ENCODE results near the gene LRRTM2.

LRRTM2 gene

GRCh38 chr5:138853132-138853531 lies 22.0 kb downstream of the LRRTM2 start:
- no peak for DNase-seq (ENCODE audit: extremely low spot score)
- no peak for TF ChIP-seq FOXA1 (IDR thresholded peaks at IDR 0.05)
- no peak for TF ChIP-seq LEF1 (IDR thresholded peaks at IDR 0.05; ENCODE audit: borderline replicate concordance)
- TF ChIP-seq BHLHE40 (IDR thresholded peaks at IDR 0.05; ENCODE audit: borderline replicate concordance): no peak
- TF ChIP-seq HDGF (IDR thresholded peaks at IDR 0.05; ENCODE audit: borderline replicate concordance): no peak
- ChIA-PET CTCF (no interaction called here), POLR2A (no interaction called here)

GRCh38 chr5:138850865-138851435 lies 24.2 kb downstream of the LRRTM2 start:
- DNase-seq (ENCODE audit: extremely low spot score): no peak
- CTCF ChIA-PET: no interaction called here
- POLR2A ChIA-PET: no interaction called here
- no peak for TF ChIP-seq BHLHE40 (IDR thresholded peaks at IDR 0.05; ENCODE audit: borderline replicate concordance)
- TF ChIP-seq SP1 (IDR thresholded peaks at IDR 0.05): no peak
- TF ChIP-seq HDGF (IDR thresholded peaks at IDR 0.05; ENCODE audit: borderline replicate concordance): no peak
- no peak for TF ChIP-seq LEF1 (IDR thresholded peaks at IDR 0.05; ENCODE audit: borderline replicate concordance)
- no peak for TF ChIP-seq ELF4 (IDR thresholded peaks at IDR 0.05)
- TF ChIP-seq FOXM1 (IDR thresholded peaks at IDR 0.05; ENCODE audit: borderline replicate concordance): no peak
- TF ChIP-seq L3MBTL2 (conservative IDR thresholded peaks at IDR 0.05): no peak
- TF ChIP-seq FOXK2 (IDR thresholded peaks at IDR 0.05): no peak
- TF ChIP-seq ZNF384 (IDR thresholded peaks at IDR 0.05): no peak
- TF ChIP-seq FOXA1 (IDR thresholded peaks at IDR 0.05): no peak
- no peak for TF ChIP-seq CTBP1 (IDR thresholded peaks at IDR 0.05; ENCODE audit: borderline replicate concordance)
- no peak for TF ChIP-seq NFRKB (IDR thresholded peaks at IDR 0.05)
- TF ChIP-seq ARNT (IDR thresholded peaks at IDR 0.05): no peak
- no peak for TF ChIP-seq PKNOX1 (IDR thresholded peaks at IDR 0.05)
- no peak for TF ChIP-seq TARDBP (IDR thresholded peaks at IDR 0.05)
- TF ChIP-seq SUZ12 (IDR thresholded peaks at IDR 0.05): no peak

DNA sequence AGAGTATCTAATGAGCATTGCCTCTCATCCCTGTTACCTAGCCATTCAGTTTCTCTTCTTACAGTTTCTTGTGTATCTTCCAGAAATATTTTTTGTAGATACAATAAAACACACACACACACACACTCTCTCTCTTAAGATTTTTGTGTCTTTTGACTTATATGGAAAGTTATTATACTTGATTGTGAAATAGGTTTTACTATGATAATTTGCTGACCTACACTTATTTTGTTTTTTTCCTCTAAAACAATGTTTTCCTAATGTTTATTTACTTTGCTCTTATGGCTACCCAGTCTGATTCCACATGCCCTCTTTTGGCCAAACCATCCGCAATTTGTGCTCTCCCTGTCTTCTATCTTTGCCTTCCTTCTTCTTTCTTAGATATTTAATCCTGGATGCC lies 25.3 kb downstream of the LRRTM2 start:
- ChIA-PET POLR2A (no interaction called here), CTCF (interaction anchor here (0.7 kb wide), 1 partner anchor 48 kb away, joined by 3 read pairs; no protein-coding TSS in a partner anchor)
- TF ChIP-seq FOXK2 (IDR thresholded peaks at IDR 0.05): no peak
- TF ChIP-seq NFRKB (IDR thresholded peaks at IDR 0.05): no peak
- TF ChIP-seq LEF1 (IDR thresholded peaks at IDR 0.05; ENCODE audit: borderline replicate concordance): no peak
- TF ChIP-seq TARDBP (IDR thresholded peaks at IDR 0.05): no peak
- TF ChIP-seq SP1 (IDR thresholded peaks at IDR 0.05): no peak
- TF ChIP-seq ZNF384 (IDR thresholded peaks at IDR 0.05): no peak
- no peak for TF ChIP-seq BHLHE40 (IDR thresholded peaks at IDR 0.05; ENCODE audit: borderline replicate concordance)
- TF ChIP-seq ARNT (IDR thresholded peaks at IDR 0.05): no peak
- TF ChIP-seq ELF4 (IDR thresholded peaks at IDR 0.05): no peak
- no peak for TF ChIP-seq HDGF (IDR thresholded peaks at IDR 0.05; ENCODE audit: borderline replicate concordance)
- TF ChIP-seq FOXA1 (IDR thresholded peaks at IDR 0.05): no peak
- TF ChIP-seq FOXM1 (IDR thresholded peaks at IDR 0.05; ENCODE audit: borderline replicate concordance): no peak
- TF ChIP-seq CTBP1 (IDR thresholded peaks at IDR 0.05; ENCODE audit: borderline replicate concordance): no peak
- TF ChIP-seq PKNOX1 (IDR thresholded peaks at IDR 0.05): no peak
- TF ChIP-seq L3MBTL2 (conservative IDR thresholded peaks at IDR 0.05): no peak
- no peak for DNase-seq (ENCODE audit: extremely low spot score)

DNA sequence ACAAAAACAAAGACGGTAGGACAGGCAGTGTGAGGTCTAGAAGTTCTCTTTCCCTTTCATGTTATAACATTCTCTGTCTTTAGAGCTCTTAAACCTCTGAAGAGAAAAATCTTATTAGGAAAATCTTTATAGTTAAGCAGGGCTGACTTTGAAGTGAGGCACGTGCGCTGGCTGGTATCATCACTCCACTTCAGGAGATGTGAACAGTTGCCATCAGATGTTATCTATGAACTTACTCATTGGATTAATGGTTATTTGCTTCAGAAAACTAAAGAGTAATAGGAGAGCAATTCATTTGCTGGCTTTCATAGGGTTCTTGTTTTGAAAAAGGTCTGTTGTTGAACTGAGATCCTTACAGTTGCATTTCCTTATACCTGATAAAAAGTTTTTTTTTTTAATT lies 25.7 kb downstream of the LRRTM2 start:
- ChIA-PET CTCF (no interaction called here), POLR2A (no interaction called here)
- no peak for TF ChIP-seq FOXK2 (IDR thresholded peaks at IDR 0.05)
- no peak for DNase-seq (ENCODE audit: extremely low spot score)

GRCh38 chr5:138844812-138845513 lies 30.2 kb downstream of the LRRTM2 start:
- no peak for DNase-seq (ENCODE audit: extremely low spot score)
- ChIA-PET CTCF (interaction anchor here (0.5 to 0.6 kb wide), 2 partner anchors 20 to 1060 kb away, joined by 3 read pairs; no protein-coding TSS in a partner anchor), POLR2A (no interaction called here)
- TF ChIP-seq HDGF (IDR thresholded peaks at IDR 0.05; ENCODE audit: borderline replicate concordance) (no peak), L3MBTL2 (conservative IDR thresholded peaks at IDR 0.05) (no peak), PKNOX1 (IDR thresholded peaks at IDR 0.05) (no peak), ARNT (IDR thresholded peaks at IDR 0.05) (no peak), NFRKB (IDR thresholded peaks at IDR 0.05) (no peak), FOXA1 (IDR thresholded peaks at IDR 0.05) (no peak), FOXM1 (IDR thresholded peaks at IDR 0.05; ENCODE audit: borderline replicate concordance) (no peak), ZNF384 (IDR thresholded peaks at IDR 0.05) (no peak), CTBP1 (IDR thresholded peaks at IDR 0.05; ENCODE audit: borderline replicate concordance) (no peak), ELF4 (IDR thresholded peaks at IDR 0.05) (no peak), FOXK2 (IDR thresholded peaks at IDR 0.05) (no peak), TARDBP (IDR thresholded peaks at IDR 0.05) (no peak), LEF1 (IDR thresholded peaks at IDR 0.05; ENCODE audit: borderline replicate concordance) (no peak), SUZ12 (IDR thresholded peaks at IDR 0.05) (no peak), BHLHE40 (IDR thresholded peaks at IDR 0.05; ENCODE audit: borderline replicate concordance) (no peak), SP1 (IDR thresholded peaks at IDR 0.05) (no peak)

- no peak for DNase-seq (ENCODE audit: extremely low spot score)
- POLR2A ChIA-PET: no interaction called here
- TF ChIP-seq LEF1 (IDR thresholded peaks at IDR 0.05; ENCODE audit: borderline replicate concordance): no peak
- no peak for TF ChIP-seq HDGF (IDR thresholded peaks at IDR 0.05; ENCODE audit: borderline replicate concordance)
- no peak for TF ChIP-seq FOXK2 (IDR thresholded peaks at IDR 0.05)
- no peak for TF ChIP-seq L3MBTL2 (conservative IDR thresholded peaks at IDR 0.05)
- TF ChIP-seq CTBP1 (IDR thresholded peaks at IDR 0.05; ENCODE audit: borderline replicate concordance): no peak
- TF ChIP-seq ZNF384 (IDR thresholded peaks at IDR 0.05): no peak
- CTCF ChIA-PET: interaction anchor here (0.6 kb wide), 1 partner anchor 1061 kb away, joined by 3 read pairs; no protein-coding TSS in a partner anchor
These were observed 31.0 kb downstream of the LRRTM2 start for GRCh38 chr5:138844125-138844461.
